CD4-positive, alpha-beta T cell treated with Interleukin-21 for 1 hour (primary cell): ENCODE data around the gene CD47.
A peak's percentile ranks its signal among the peaks of the same experiment; 100 is the strongest.

Experiments
- DNase-seq: peaks from one replicate; pipeline ENCODE4 v3.0.0-alpha.2; 2020

The CD47 gene

DNA sequence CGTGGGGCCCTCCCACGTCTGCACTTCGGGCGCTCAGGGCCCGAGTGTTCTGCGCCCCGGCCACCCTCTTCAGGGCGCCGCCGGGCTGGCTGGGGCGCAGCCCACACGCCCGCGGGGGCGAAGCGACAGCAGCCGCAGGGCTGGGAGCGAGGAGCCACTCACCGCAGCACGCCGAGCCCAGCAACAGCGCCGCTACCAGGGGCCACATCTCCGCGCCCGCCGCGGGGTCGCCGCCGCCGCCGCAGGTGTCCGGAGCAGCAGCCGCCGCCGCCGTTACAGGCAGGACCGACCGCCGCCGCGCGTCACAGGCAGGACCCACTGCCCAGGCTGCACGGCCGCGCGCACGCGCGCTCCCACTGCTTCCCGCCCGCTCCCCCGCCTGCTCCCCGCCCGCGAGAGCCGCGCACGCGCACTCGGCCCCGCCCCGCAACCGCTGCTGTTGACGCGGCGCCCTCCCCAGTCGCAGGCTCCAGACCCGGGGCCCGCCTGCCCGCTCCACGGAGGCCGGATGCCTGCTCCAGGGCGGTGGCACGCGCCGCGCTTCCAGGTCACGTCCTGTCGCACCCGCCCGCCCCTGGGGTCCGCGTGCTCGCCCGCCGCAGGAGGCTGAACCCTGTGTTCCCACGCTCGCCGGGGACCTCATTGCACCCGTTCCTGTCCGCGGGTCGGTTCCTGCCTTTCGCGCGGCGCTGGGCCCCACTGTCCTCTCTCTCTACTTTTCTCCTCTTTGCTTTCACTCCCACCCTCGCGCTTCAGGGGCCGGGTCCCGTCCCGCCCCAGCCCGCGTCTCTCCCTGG lies at the start of gene CD47:
Gene CD47 (minus strand): TSS at position 331 of the 797 bp plus-strand sequence. CDS start 123 bp downstream, at position 208.
- DNase-seq: peak; percentile 96

DNA sequence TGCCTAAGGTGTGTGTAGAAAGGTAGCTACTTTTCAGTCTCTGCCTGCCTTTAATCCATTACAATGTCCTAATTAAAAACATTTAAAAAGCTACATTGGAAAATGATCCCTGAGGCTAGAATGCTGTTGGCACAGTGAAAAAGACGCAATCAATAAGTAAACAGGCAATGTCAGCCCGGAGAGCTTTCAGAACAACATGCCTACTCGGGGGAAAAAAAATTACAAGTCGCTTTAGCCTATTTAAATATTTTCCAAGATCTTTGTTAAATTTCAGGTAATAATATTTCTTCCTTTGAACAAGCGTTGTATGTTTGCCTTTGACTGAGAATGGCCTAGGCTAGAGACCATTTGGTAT lies 46.6 kb upstream of the CD47 start:
- no peak for DNase-seq

DNA sequence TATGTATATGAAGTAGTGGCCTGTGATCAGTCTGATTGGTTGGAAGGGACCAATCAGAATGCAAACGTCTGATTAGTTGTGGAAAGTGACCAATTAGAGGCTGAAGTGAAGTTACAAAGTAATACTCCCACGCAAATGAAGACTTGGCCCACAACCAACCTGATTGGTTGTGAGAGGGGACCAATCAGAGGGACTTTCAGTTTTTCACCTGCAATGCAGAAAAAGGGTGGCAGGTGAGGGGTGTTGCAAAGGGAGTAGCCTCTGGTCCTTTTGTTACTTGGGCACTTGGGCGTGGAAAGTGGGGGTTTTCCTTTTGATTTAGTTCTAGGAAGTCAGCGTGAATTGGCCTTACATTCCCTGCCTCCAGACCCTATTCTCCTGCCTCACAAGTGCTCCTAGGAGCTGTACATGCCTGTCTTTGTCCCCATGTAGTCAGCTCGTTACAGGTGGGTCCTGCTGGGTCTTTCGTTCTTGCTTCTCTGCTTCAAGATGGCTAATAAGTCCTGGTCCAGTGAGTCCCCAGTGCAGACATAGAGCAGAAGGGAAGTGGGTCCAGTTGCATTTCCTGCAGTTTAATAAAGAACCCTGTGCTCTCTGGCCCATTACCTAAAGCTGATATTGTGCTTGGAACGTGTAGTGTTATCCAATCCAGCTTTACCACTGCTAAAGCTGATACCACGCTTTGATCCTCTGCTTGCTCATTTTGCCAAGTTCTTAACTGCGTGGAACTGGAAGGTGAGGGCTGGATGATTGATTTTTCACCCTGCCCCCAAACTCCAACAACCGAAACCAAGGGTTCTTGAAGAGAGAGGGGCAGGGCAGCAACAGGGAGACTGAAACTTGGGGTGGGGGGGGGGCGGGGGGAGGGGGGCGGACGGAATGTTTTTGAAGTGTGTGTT lies 46.0 kb upstream of the CD47 start:
- no peak for DNase-seq

DNA sequence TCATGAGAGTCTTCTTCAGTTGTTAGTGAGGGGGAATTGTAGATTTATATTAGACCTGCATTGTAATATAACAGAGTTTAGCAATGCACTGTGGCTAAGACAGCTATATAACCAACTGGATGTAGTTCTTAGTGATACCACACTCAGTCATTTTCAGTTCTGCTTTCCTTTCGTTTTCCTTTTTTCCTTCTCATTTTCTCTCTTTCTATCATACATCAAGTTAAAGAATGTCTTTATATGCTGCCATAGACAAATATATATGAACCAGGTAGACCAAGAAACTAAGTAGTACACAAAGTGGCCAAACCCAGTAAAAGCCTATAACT lies 43.7 kb upstream of the CD47 start:
- DNase-seq: no peak

- DNase-seq: no peak
Measured at GRCh38 chr3:108133858-108134554, 43.2 kb upstream of the CD47 start.

GRCh38 chr3:108133048-108133369 lies 42.2 kb upstream of the CD47 start:
- no peak for DNase-seq

DNA sequence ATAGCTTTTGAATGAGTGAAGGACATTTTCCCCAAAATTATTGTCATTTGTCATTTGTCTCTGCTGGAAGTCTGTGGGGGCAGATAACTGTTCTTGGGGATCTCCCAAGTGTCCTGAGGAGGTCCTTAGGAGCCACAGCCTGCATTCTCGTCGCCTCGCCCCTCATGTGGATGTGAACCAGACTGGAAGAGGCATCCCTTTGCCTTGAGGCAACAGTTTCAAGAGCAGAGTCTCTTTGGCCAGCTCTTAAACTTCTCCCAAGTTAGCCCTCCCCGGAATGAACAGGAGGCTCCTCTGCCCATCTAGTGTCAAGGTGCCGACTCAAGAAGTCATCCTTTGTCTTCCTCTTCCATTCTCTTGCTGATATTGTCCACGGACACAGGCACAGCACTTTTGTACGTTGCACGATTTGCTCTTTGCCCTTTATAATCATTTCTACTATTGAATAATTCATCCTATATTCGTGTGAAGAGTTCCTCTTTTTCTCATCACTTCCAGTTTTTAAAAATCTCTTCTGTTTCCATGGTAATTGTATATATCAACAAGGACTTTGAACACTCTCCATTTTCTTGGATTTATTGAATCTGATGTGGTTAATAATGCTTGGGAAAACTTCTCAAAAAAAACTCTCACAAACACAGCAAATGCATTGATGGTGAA lies 40.8 kb upstream of the CD47 start:
- no peak for DNase-seq

- DNase-seq: no peak
Measured at GRCh38 chr3:108130701-108131474, 40.1 kb upstream of the CD47 start.

- no peak for DNase-seq
Measured at GRCh38 chr3:108130236-108130635, 39.4 kb upstream of the CD47 start.

- peak; percentile 83 for DNase-seq
Measured at GRCh38 chr3:108127301-108127988, 36.6 kb upstream of the CD47 start.

DNA sequence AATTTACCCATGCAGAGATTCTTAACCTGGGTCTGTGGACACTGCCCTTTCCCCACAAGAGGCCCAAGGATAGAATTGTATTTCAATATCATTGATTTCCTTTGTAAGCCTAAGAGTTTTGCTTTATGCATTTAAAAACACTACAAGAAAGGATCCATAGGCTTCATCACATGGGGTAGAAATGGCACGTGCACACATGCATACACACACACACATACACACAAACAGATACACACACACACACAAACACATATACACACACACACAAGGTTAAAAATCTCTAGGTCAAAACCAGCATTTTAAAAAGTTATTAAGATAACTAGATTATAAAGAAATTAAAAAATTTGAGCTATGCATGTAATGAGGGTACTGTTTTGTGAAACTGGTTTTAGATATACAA lies 35.5 kb upstream of the CD47 start:
- DNase-seq: no peak

GRCh38 chr3:108125550-108126071 lies 34.8 kb upstream of the CD47 start:
- peak; percentile 74 for DNase-seq

- no peak for DNase-seq
Measured at GRCh38 chr3:108125153-108125543, 34.3 kb upstream of the CD47 start.

GRCh38 chr3:108124337-108125152 lies 33.7 kb upstream of the CD47 start:
- DNase-seq: peak; percentile 84

DNA sequence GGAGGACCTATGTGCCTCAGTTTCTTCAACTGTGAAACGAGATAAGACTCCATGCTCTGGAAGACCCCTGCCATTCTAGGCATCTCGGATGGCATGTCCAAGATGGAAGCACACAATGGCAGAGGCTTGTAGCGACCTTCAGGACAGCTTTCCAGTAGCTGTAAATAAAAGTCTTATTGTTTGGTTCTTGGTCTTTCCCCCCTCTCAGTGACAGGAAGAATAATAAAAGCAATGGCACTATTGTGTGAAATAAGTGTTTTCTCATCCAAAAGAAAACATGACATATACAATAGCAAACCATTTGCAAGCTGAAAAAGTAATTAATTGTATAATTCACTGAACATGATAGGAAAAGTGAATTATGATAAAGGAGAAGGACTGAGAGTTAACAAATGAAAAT lies 32.5 kb upstream of the CD47 start:
- DNase-seq: no peak

DNA sequence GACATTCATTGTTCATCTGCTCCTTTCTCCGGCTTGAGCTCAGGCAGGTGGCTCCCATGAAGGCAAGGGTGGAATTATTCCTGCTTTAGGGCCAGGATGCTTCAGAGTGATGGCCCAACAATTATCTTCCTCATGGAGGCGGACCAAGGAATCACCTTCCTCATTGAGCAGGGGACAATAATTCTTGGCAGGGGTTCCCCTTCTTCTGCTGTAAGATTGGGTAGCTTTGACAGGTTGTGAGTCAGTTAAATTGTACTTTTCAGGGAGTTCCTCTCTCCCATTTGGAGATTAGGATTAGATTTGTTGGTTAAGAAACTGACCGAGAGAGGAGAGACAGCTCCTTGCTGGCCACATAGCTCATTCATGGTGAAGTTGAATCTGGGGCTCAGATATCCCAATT lies 31.4 kb upstream of the CD47 start:
- no peak for DNase-seq

DNA sequence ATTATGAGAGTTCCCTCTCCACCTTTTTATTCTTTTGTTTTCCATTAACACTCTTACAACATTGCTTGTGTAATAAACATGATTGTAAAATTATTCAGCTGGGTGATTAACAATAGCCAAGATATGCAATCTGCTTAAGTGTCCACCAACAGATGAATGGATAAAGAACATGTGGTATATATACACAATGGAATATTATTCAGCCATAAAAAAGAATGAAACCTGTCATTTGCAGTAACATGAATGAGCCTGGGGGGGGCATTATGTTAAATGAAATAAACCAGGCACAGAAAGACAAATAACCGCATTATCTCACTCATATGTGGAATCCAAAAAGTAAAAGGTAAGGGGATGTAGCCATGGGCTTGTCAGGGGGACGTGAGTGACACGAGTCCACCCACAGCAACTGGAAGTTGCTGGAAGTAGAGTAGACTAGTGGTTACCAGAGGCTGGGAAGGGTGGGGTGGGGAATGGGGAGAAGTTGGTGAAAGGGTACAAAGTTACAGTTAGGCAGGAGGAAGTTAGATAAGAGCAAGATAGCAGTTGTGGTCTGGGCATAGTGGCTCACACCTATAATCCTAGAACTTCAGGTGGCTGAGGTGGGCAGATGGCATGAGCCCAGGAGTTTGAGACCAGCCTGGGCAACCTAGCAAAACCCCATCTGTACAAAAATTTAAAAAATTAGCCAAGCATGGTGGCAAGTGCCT lies 28.7 kb upstream of the CD47 start:
- no peak for DNase-seq

- no peak for DNase-seq
Measured at GRCh38 chr3:108118038-108118768, 27.4 kb upstream of the CD47 start.

DNA sequence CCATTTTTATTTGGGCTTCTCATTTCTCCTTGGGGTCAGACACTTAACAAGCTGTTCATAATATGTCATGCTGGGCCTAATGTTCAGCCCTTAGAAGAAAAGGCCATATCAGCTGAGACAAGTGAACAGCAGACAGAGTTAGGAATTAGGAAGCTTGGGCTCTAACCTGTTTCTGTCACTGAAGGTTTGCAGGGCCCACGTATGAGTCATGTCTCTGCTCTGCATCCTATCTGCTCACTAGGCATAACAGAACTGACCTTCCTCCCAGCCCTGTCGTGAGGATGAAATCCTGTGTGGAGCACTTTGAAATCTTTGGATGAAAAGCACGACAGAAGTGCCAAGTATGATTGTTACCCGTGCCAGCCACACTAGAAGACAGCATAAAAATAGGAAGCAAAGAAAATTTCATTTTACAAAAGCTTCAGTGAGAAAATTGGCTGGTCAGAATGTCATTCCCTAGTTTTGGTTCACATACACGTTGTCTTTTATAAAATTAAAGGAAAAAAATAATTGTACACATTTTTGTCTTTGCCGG lies 26.5 kb upstream of the CD47 start:
- no peak for DNase-seq
